ENCODE data around the gene LARP4B. TPM values are rescaled to one million over a fixed set of nuclear protein-coding genes. Genes with fewer than 3 reads are reported as not detected.

The LARP4B gene
- total RNA-seq, 1 donor from 2014 or later = 59.9 TPM

GRCh38 chr10:930625-931325 lies 730 bp downstream of the LARP4B start:
- intact Hi-C loops (cut with DNase I) = no loop called here
- ATAC-seq (ENCODE audit: poor library complexity) (no peak), DNase-seq (peak; percentile 56)

GRCh38 chr10:929960-930624 lies 1.4 kb downstream of the LARP4B start:
- intact Hi-C loops (cut with DNase I) = no loop called here
- no peak for DNase-seq
- ATAC-seq (ENCODE audit: poor library complexity) = no peak

- ATAC-seq (ENCODE audit: poor library complexity) = no peak
- intact Hi-C loops (cut with DNase I) = no loop called here
- no peak for DNase-seq
Measured at GRCh38 chr10:927131-927530, 4.4 kb downstream of the LARP4B start.

GRCh38 chr10:926075-926698 lies 5.3 kb downstream of the LARP4B start:
- DNase-seq = no peak
- ATAC-seq (ENCODE audit: poor library complexity) = no peak
- intact Hi-C loops (cut with DNase I) = no loop called here

- no peak for DNase-seq
- intact Hi-C loops (cut with DNase I) = no loop called here
- no peak for ATAC-seq (ENCODE audit: poor library complexity)
Measured at GRCh38 chr10:924524-924859, 7.0 kb downstream of the LARP4B start.

- DNase-seq (no peak), ATAC-seq (ENCODE audit: poor library complexity) (no peak)
- intact Hi-C loops (cut with DNase I) = no loop called here
Measured at GRCh38 chr10:923844-924523, 7.5 kb downstream of the LARP4B start.

- ATAC-seq (ENCODE audit: poor library complexity) = peak; percentile 23
- intact Hi-C loops (cut with DNase I) = no loop called here
Measured at GRCh38 chr10:921471-922414, 9.8 kb downstream of the LARP4B start.

GRCh38 chr10:920450-920849 lies 11.1 kb downstream of the LARP4B start:
- ATAC-seq (ENCODE audit: poor library complexity) (peak; percentile 32), DNase-seq (no peak)
- intact Hi-C loops (cut with DNase I) = no loop called here

More at GRCh38 chr10:921471-922414, 9.8 kb downstream of the LARP4B start:
- no peak for DNase-seq

- DNase-seq (no peak), ATAC-seq (ENCODE audit: poor library complexity) (peak; percentile 30)
- intact Hi-C loops (cut with DNase I) = no loop called here
Measured at GRCh38 chr10:919481-919880, 12.0 kb downstream of the LARP4B start.

- ATAC-seq (ENCODE audit: poor library complexity) (no peak), DNase-seq (no peak)
- intact Hi-C loops (cut with DNase I) = no loop called here
Measured at GRCh38 chr10:917999-918398, 13.5 kb downstream of the LARP4B start.

GRCh38 chr10:917416-917720 lies 14.1 kb downstream of the LARP4B start:
- intact Hi-C loops (cut with DNase I) = no loop called here
- ATAC-seq (ENCODE audit: poor library complexity) (no peak), DNase-seq (no peak)

- intact Hi-C loops (cut with DNase I) = no loop called here
- DNase-seq = no peak
- no peak for ATAC-seq (ENCODE audit: poor library complexity)
Measured at GRCh38 chr10:916716-917415, 14.6 kb downstream of the LARP4B start.

- intact Hi-C loops (cut with DNase I) = no loop called here
- DNase-seq = no peak
Measured at GRCh38 chr10:909831-910230, 21.7 kb downstream of the LARP4B start.

GRCh38 chr10:905972-906371 lies 25.5 kb downstream of the LARP4B start:
- ATAC-seq (ENCODE audit: poor library complexity) (no peak), DNase-seq (no peak)
- intact Hi-C loops (cut with DNase I) = no loop called here

More at GRCh38 chr10:909831-910230, 21.7 kb downstream of the LARP4B start:
- peak; percentile 86 for ATAC-seq (ENCODE audit: poor library complexity)

- ATAC-seq (ENCODE audit: poor library complexity) (no peak), DNase-seq (no peak)
- intact Hi-C loops (cut with DNase I) = no loop called here
Measured at GRCh38 chr10:905503-905902, 26.0 kb downstream of the LARP4B start.

GRCh38 chr10:904403-904802 lies 27.1 kb downstream of the LARP4B start:
- ATAC-seq (ENCODE audit: poor library complexity) = no peak
- intact Hi-C loops (cut with DNase I) = no loop called here
- DNase-seq = no peak

- DNase-seq (no peak), ATAC-seq (ENCODE audit: poor library complexity) (no peak)
- intact Hi-C loops (cut with DNase I) = no loop called here
Measured at GRCh38 chr10:898141-898540, 33.4 kb downstream of the LARP4B start.

GRCh38 chr10:896982-897381 lies 34.5 kb downstream of the LARP4B start:
- no peak for ATAC-seq (ENCODE audit: poor library complexity)
- no peak for DNase-seq
- intact Hi-C loops (cut with DNase I) = no loop called here
